GM13977 (cell line): ENCODE data around the gene RFC2.
"Not testable (repeated sequence)": the region's sequence is repeated elsewhere in the genome, so short reads cannot be mapped to it uniquely, and the experiment has no call there.

ENCODE experiments used
- DNase-seq: peaks from one replicate; pipeline ENCODE4 v3.0.0; 2012; ENCODE audit warnings: low spot score
- CTCF ChIP-seq: IDR thresholded peaks from 2 replicates; pipeline ENCODE4 v1.5.1; 2012; ENCODE audit warnings: mild to moderate bottlenecking, control low read depth; ENCODE audit not compliant: insufficient read depth; ENCODE audit errors: extremely low read depth, missing control alignments
- in situ Hi-C: fragments of 300-500 bp; cut with MboI; formaldehyde crosslinking; loops from one replicate; pipeline ENCODE4 v1.12.0; 2022; ENCODE audit warnings: low sequenced_read_pairs, low pct_unique_long_range_greater_than_20kb, mixed read lengths, inconsistent platforms; ENCODE audit not compliant: unreplicated experiment

Gene RFC2

GRCh38 chr7:74252893-74253292 is 1.3 kb downstream of the RFC2 start:
- in situ Hi-C loops: no loop called here
- no peak for TF ChIP-seq CTCF

GRCh38 chr7:74249058-74249457 is 5.1 kb downstream of the RFC2 start:
- in situ Hi-C loops: loop anchor here (10.0 kb wide), 1 partner anchor 56 kb away; no protein-coding TSS in a partner anchor

More at GRCh38 chr7:74252893-74253292, 1.3 kb downstream of the RFC2 start:
- DNase-seq: no peak

GRCh38 chr7:74248156-74248555 is 6.0 kb downstream of the RFC2 start:
- TF ChIP-seq CTCF: no peak
- DNase-seq: no peak
- in situ Hi-C loops: loop anchor here (10.0 kb wide), 1 partner anchor 57 kb away; no protein-coding TSS in a partner anchor

More at GRCh38 chr7:74249058-74249457, 5.1 kb downstream of the RFC2 start:
- not testable (repeated sequence) for DNase-seq

- in situ Hi-C loops: loop anchor here (10.0 kb wide), 1 partner anchor 58 kb away; no protein-coding TSS in a partner anchor
- no peak for TF ChIP-seq CTCF
- no peak for DNase-seq
Observed at GRCh38 chr7:74246497-74246896, 7.7 kb downstream of the RFC2 start.

- no peak for TF ChIP-seq CTCF
- in situ Hi-C loops: loop anchor here (10.0 kb wide), 1 partner anchor 63 kb away; no protein-coding TSS in a partner anchor
- no peak for DNase-seq
Observed at GRCh38 chr7:74242122-74242443, 12.1 kb downstream of the RFC2 start.

GRCh38 chr7:74240482-74240881 is 13.7 kb downstream of the RFC2 start:
- no peak for DNase-seq
- in situ Hi-C loops: loop anchor here (10.0 kb wide), 1 partner anchor 64 kb away; no protein-coding TSS in a partner anchor
- TF ChIP-seq CTCF: no peak

GRCh38 chr7:74236284-74236683 is 17.9 kb downstream of the RFC2 start:
- DNase-seq: no peak
- in situ Hi-C loops: no loop called here
- TF ChIP-seq CTCF: no peak
